Bone marrow (tissue), 2 donors: ENCODE results near the gene S100A11.

ENCODE experiments used
- DNase-seq, 2 donors: peaks; one replicate each; lab custom pipeline; 2025; lab: John Stamatoyannopoulos, UW

Gene S100A11

GRCh38 chr1:151984313-151984956 lies 52.4 kb downstream of the S100A11 start:
- no peak for DNase-seq
